Measurements from ENCODE around the gene SLC2A5. TPM values are rescaled to one million over a fixed set of nuclear protein-coding genes. Genes with fewer than 3 reads are reported as not detected.

Gene SLC2A5
- total and polyA plus RNA-seq, 2 donors (not counting 3 experiments of a cell fraction or from before 2014, with no cell fraction given) = not detected

- Histone ChIP-seq H3K9ac (replicated peaks; ENCODE audit: extremely low read depth, insufficient read depth, low read length) (no peak overlapping the region), H3K36me3 (ENCODE audit: control insufficient read depth in 2 of 2, extremely low read depth in 1 of 2, insufficient read depth in 2 of 2, low read length in 2 of 2) (no peaks in the 10 kb centered on the region), H4K20me1 (replicated peaks; ENCODE audit: control insufficient read depth, extremely low read depth, insufficient read depth, low read length) (no peaks in the 10 kb centered on the region), H3K79me2 (ENCODE audit: control insufficient read depth, insufficient read depth, low read length) (no peaks in the 10 kb centered on the region), H3K27ac (ENCODE audit: insufficient read depth, low read depth, low read length) (no peak overlapping the region), H3K27me3 (ENCODE audit: control insufficient read depth in 2 of 2, insufficient read depth in 2 of 2, low read length in 2 of 2) (peaks cover 4 to 6% of the 10 kb centered on the region in 2 experiments), H3K4me1 (ENCODE audit: control insufficient read depth, extremely low read depth, insufficient read depth, low read length) (no peaks in the 10 kb centered on the region), H3K4me2 (ENCODE audit: insufficient read depth, low read length) (no peak overlapping the region), H2AFZ (ENCODE audit: low read depth, low read length) (no peak overlapping the region), H3K9me1 (replicated peaks; ENCODE audit: control insufficient read depth, extremely low read depth, insufficient read depth, low read length) (no peaks in the 10 kb centered on the region), H3K4me3 (replicated peaks in 1 of 3; ENCODE audit: insufficient read depth in 1 of 3, low read depth in 1 of 3, low read length in 3 of 3) (no peak overlapping the region), H3K9me3 (replicated peaks; ENCODE audit: control insufficient read depth, insufficient read depth, low read length) (no peaks in the 10 kb centered on the region)
- dilution Hi-C loops (cut with MboI; ENCODE audit: extremely low pct_ligation_motif_present, low sequenced_read_pairs) (no loop called here), intact Hi-C loops (cut with micrococcal nuclease) (no loop called here)
- TF ChIP-seq EZH2 (IDR thresholded peaks at IDR 0.05; ENCODE audit: borderline replicate concordance, low read depth, low read length, severe bottlenecking) (no peak), GATA2 (IDR thresholded peaks at IDR 0.05; ENCODE audit: insufficient read depth, insufficient read length, low read depth, low read length) (no peak), POLR2A (IDR thresholded peaks at IDR 0.05; ENCODE audit: low read depth, low read length) (no peak), JUN (IDR thresholded peaks at IDR 0.05; ENCODE audit: borderline replicate concordance, insufficient read depth, insufficient read length, low read depth) (no peak), MYC (IDR thresholded peaks at IDR 0.05; ENCODE audit: low read depth, low read length) (no peak), POLR2AphosphoS5 (IDR thresholded peaks at IDR 0.05; ENCODE audit: insufficient read depth, low read depth, low read length) (no peak)
- ChIA-PET POLR2A (no interaction called here), CTCF (interaction anchor here (1.4 to 2.9 kb wide), 2 partner anchors 9 to 42 kb away, joined by 3 to 13 read pairs; no protein-coding TSS in a partner anchor)
- FAIRE-seq = no peak
- BruUV-seq (replicated peaks) = no TSS peak
- DNase-seq (ENCODE audit: low read depth, low spot score) = no peak
Observed at GRCh38 chr1:9047019-9047418, 22.4 kb downstream of the SLC2A5 start.

GRCh38 chr1:9045861-9046510, 23.4 kb downstream of the SLC2A5 start:
- CTCF ChIA-PET = interaction anchor here (0.7 to 1.6 kb wide), 2 partner anchors 8 to 268 kb away, joined by 3 read pairs; no protein-coding TSS in a partner anchor
- Histone ChIP-seq H3K9me1 (replicated peaks; ENCODE audit: control insufficient read depth, extremely low read depth, insufficient read depth, low read length) (no peaks in the 10 kb centered on the region), H3K27me3 (ENCODE audit: control insufficient read depth in 2 of 2, insufficient read depth in 2 of 2, low read length in 2 of 2) (peaks cover 4 to 6% of the 10 kb centered on the region in 2 experiments), H3K79me2 (ENCODE audit: control insufficient read depth, insufficient read depth, low read length) (no peaks in the 10 kb centered on the region), H3K27ac (ENCODE audit: insufficient read depth, low read depth, low read length) (no peak overlapping the region), H3K9me3 (replicated peaks; ENCODE audit: control insufficient read depth, insufficient read depth, low read length) (no peaks in the 10 kb centered on the region), H3K4me2 (ENCODE audit: insufficient read depth, low read length) (no peak overlapping the region), H3K9ac (replicated peaks; ENCODE audit: extremely low read depth, insufficient read depth, low read length) (no peak overlapping the region), H2AFZ (ENCODE audit: low read depth, low read length) (no peak overlapping the region), H4K20me1 (replicated peaks; ENCODE audit: control insufficient read depth, extremely low read depth, insufficient read depth, low read length) (no peaks in the 10 kb centered on the region), H3K4me1 (ENCODE audit: control insufficient read depth, extremely low read depth, insufficient read depth, low read length) (no peaks in the 10 kb centered on the region), H3K4me3 (replicated peaks in 1 of 3; ENCODE audit: insufficient read depth in 1 of 3, low read depth in 1 of 3, low read length in 3 of 3) (no peak overlapping the region), H3K36me3 (ENCODE audit: control insufficient read depth in 2 of 2, extremely low read depth in 1 of 2, insufficient read depth in 2 of 2, low read length in 2 of 2) (no peaks in the 10 kb centered on the region)
- BruUV-seq (replicated peaks) = no TSS peak
- intact Hi-C loops (cut with micrococcal nuclease) (no loop called here), dilution Hi-C loops (cut with MboI; ENCODE audit: extremely low pct_ligation_motif_present, low sequenced_read_pairs) (no loop called here)
- DNase-seq (ENCODE audit: low read depth, low spot score) (no peak), FAIRE-seq (no peak)
- TF ChIP-seq MAX (IDR thresholded peaks at IDR 0.05; ENCODE audit: insufficient read depth, insufficient read length) (no peak), POLR2A (IDR thresholded peaks at IDR 0.05; ENCODE audit: low read depth, low read length) (no peak), GATA2 (IDR thresholded peaks at IDR 0.05; ENCODE audit: insufficient read depth, insufficient read length, low read depth, low read length) (no peak), EZH2 (IDR thresholded peaks at IDR 0.05; ENCODE audit: borderline replicate concordance, low read depth, low read length, severe bottlenecking) (no peak), POLR2AphosphoS5 (IDR thresholded peaks at IDR 0.05; ENCODE audit: insufficient read depth, low read depth, low read length) (no peak), MYC (IDR thresholded peaks at IDR 0.05; ENCODE audit: low read depth, low read length) (no peak), CTCF (IDR thresholded peaks at IDR 0.05; ENCODE audit: extremely low read depth in 1 of 2, insufficient read depth in 1 of 2, low read depth in 1 of 2, low read length in 2 of 2) (no peak), JUN (IDR thresholded peaks at IDR 0.05; ENCODE audit: borderline replicate concordance, insufficient read depth, insufficient read length, low read depth) (no peak), FOS (IDR thresholded peaks at IDR 0.05; ENCODE audit: borderline replicate concordance, insufficient read depth, low read length) (no peak)
- POLR2A ChIA-PET = no interaction called here

Data from endothelial cell of umbilical vein (primary cell).